Measurements from ENCODE around the gene KRTAP12-3.
"Not testable (repeated sequence)": the region's sequence is repeated elsewhere in the genome, so short reads cannot be mapped to it uniquely, and the experiment has no call there.

The KRTAP12-3 gene

GRCh38 chr21:44685050-44685449 lies 27.3 kb downstream of the KRTAP12-3 start:
- DNase-seq (ENCODE audit: low read depth), result not testable (repeated sequence)

GRCh38 chr21:44686000-44686781 lies 28.5 kb downstream of the KRTAP12-3 start:
- DNase-seq (ENCODE audit: low read depth), result no peak

GRCh38 chr21:44686843-44687561 lies 29.3 kb downstream of the KRTAP12-3 start:
- DNase-seq (ENCODE audit: low read depth), result no peak

GRCh38 chr21:44687671-44688070 lies 29.9 kb downstream of the KRTAP12-3 start:
- DNase-seq (ENCODE audit: low read depth), result no peak

GRCh38 chr21:44689740-44690139 lies 32.0 kb downstream of the KRTAP12-3 start:
- not testable (repeated sequence) for DNase-seq (ENCODE audit: low read depth)

- no peak for DNase-seq (ENCODE audit: low read depth)
These were observed 34.0 kb downstream of the KRTAP12-3 start for GRCh38 chr21:44691686-44692085.

- no peak for DNase-seq (ENCODE audit: low read depth)
These were observed 35.2 kb downstream of the KRTAP12-3 start for GRCh38 chr21:44692798-44693512.

GRCh38 chr21:44694776-44695175 lies 37.0 kb downstream of the KRTAP12-3 start:
- no peak for DNase-seq (ENCODE audit: low read depth)

- no peak for DNase-seq (ENCODE audit: low read depth)
These were observed 37.5 kb downstream of the KRTAP12-3 start for GRCh38 chr21:44695184-44695583.

- no peak for DNase-seq (ENCODE audit: low read depth)
These were observed 37.9 kb downstream of the KRTAP12-3 start for GRCh38 chr21:44695641-44696040.

- DNase-seq (ENCODE audit: low read depth), result no peak
These were observed 38.8 kb downstream of the KRTAP12-3 start for GRCh38 chr21:44696572-44696971.

GRCh38 chr21:44697172-44697810 lies 39.6 kb downstream of the KRTAP12-3 start, which contains the start of gene KRTAP10-12:
Gene KRTAP10-12, plus strand, starts transcription at chr21:44697172. Its CDS starts 30 bp downstream, at chr21:44697202.
- not testable (repeated sequence) for DNase-seq (ENCODE audit: low read depth)

GRCh38 chr21:44697811-44698734 lies 40.3 kb downstream of the KRTAP12-3 start:
- DNase-seq (ENCODE audit: low read depth), result no peak

GRCh38 chr21:44699502-44700001 lies 41.8 kb downstream of the KRTAP12-3 start:
- DNase-seq (ENCODE audit: low read depth), result no peak

- no peak for DNase-seq (ENCODE audit: low read depth)
These were observed 42.6 kb downstream of the KRTAP12-3 start for GRCh38 chr21:44700101-44701022.

GRCh38 chr21:44701023-44701400 lies 43.3 kb downstream of the KRTAP12-3 start:
- no peak for DNase-seq (ENCODE audit: low read depth)

- no peak for DNase-seq (ENCODE audit: low read depth)
These were observed 43.8 kb downstream of the KRTAP12-3 start for GRCh38 chr21:44701541-44701940.

- DNase-seq (ENCODE audit: low read depth), result no peak
These were observed 44.6 kb downstream of the KRTAP12-3 start for GRCh38 chr21:44702111-44702972.

All from T-helper 22 cell (primary cell).